Endothelial cell of umbilical vein (primary cell): Measurements from ENCODE around the gene MISP. TPM values are rescaled to one million over a fixed set of nuclear protein-coding genes. Genes with fewer than 3 reads are reported as not detected.

Experiments
- BruUV-seq: library from RNA; stranded (reverse); fragments of 400-500 nt; replicated peaks from 2 replicates; lab custom pipeline; 2021; lab: Mats Ljungman, UMichigan
- CTCF ChIA-PET: fragments of 300-600, 350-600 bp; sonication (Branson Sonifier 250); formaldehyde crosslinking; loops from one replicate; lab custom pipeline; 2021; ENCODE audit warnings: antibody characterized with exemption, inconsistent platforms; lab: Charles Lee
- POLR2A ChIA-PET: fragments of 300-600, 350-600 bp; sonication (Branson Sonifier 250); formaldehyde crosslinking; loops from one replicate; lab custom pipeline; 2021; ENCODE audit warnings: antibody characterized with exemption, inconsistent platforms; lab: Charles Lee
- DNase-seq: peaks from one replicate; pipeline ENCODE4 v3.0.0-alpha.2; 2011; ENCODE audit warnings: low read depth, low spot score
- FAIRE-seq: peaks from 2 replicates; lab custom pipeline; 2011; peaks lifted over from hg19 to GRCh38; lab: Jason Lieb, UNC
- H2AFZ ChIP-seq: 2 replicates; pipeline ENCODE4 v1.6.0; 2012; ENCODE audit warnings: low read depth, low read length, control low read depth, inconsistent platforms
- H3K27ac ChIP-seq: 2 replicates; pipeline ENCODE4 v1.5.1; 2011; ENCODE audit warnings: low read depth, mild to moderate bottlenecking, control low read depth, low read length, moderate library complexity; ENCODE audit not compliant: insufficient read depth
- H3K27me3 ChIP-seq, 2 experiments: 2 replicates each; pipeline versions ENCODE4 v1.6.0 to v1.6.1; 2011; ENCODE audit warnings: low read length in 2 of 2, mixed read lengths in 1 of 2; ENCODE audit not compliant: control insufficient read depth in 2 of 2, insufficient read depth in 2 of 2
- H3K36me3 ChIP-seq, 2 experiments: 2 replicates in 1 of 2; 3 replicates in 1 of 2; pipeline ENCODE4 v1.5.1; 2011; ENCODE audit warnings: low read length in 2 of 2, mild to moderate bottlenecking in 1 of 2, moderate library complexity in 1 of 2; ENCODE audit not compliant: control insufficient read depth in 2 of 2, insufficient read depth in 2 of 2; ENCODE audit errors: extremely low read depth in 1 of 2
- H3K4me1 ChIP-seq: 3 replicates; pipeline ENCODE4 v1.5.1; 2011; ENCODE audit warnings: mild to moderate bottlenecking, low read length; ENCODE audit not compliant: control insufficient read depth, insufficient read depth; ENCODE audit errors: extremely low read depth
- H3K4me2 ChIP-seq: 2 replicates; pipeline ENCODE4 v1.6.1; 2011; ENCODE audit warnings: low read length, control low read depth, mixed read lengths; ENCODE audit not compliant: insufficient read depth
- H3K4me3 ChIP-seq, 3 experiments: fragments of 200-600 bp in 1 of 3; sonication (generic), shearing (Covaris generic) in 1 of 3; replicated peaks in 1 of 3; 2 replicates each; pipeline ENCODE4 v1.5.1; 2011 to 2016; ENCODE audit warnings: control low read depth in 3 of 3, low read length in 3 of 3, mild to moderate bottlenecking in 2 of 3, inconsistent platforms in 1 of 3, low read depth in 1 of 3, moderate library complexity in 1 of 3; ENCODE audit not compliant: insufficient read depth in 1 of 3
- H3K79me2 ChIP-seq: 2 replicates; pipeline ENCODE4 v1.6.0; 2012; ENCODE audit warnings: low read length, inconsistent platforms; ENCODE audit not compliant: control insufficient read depth, insufficient read depth
- H3K9ac ChIP-seq: replicated peaks from 2 replicates; pipeline ENCODE3; 2011; ENCODE audit warnings: low read length, control low read depth; ENCODE audit not compliant: insufficient read depth; ENCODE audit errors: extremely low read depth
- H3K9me1 ChIP-seq: replicated peaks from 3 replicates; pipeline ENCODE4 v1.6.0; 2011; ENCODE audit warnings: mild to moderate bottlenecking, low read length; ENCODE audit not compliant: control insufficient read depth, insufficient read depth; ENCODE audit errors: extremely low read depth
- H3K9me3 ChIP-seq: replicated peaks from 2 replicates; pipeline ENCODE4 v1.5.1; 2012; ENCODE audit warnings: low read length, inconsistent platforms; ENCODE audit not compliant: control insufficient read depth, insufficient read depth
- H4K20me1 ChIP-seq: replicated peaks from 2 replicates; pipeline ENCODE3; 2011; ENCODE audit warnings: mild to moderate bottlenecking, low read length; ENCODE audit not compliant: control insufficient read depth, insufficient read depth; ENCODE audit errors: extremely low read depth
- CTCF ChIP-seq, 2 donors: IDR thresholded peaks; 1 replicate in 1 of 2; 2 replicates in 1 of 2; pipeline ENCODE4 v1.5.1; 2011; ENCODE audit warnings: low read length in 2 of 2, mild to moderate bottlenecking in 2 of 2, moderate library complexity in 2 of 2, control low read depth in 1 of 2, inconsistent platforms in 1 of 2, low read depth in 1 of 2; ENCODE audit not compliant: insufficient read depth in 1 of 2; ENCODE audit errors: extremely low read depth in 1 of 2
- EZH2 ChIP-seq: IDR thresholded peaks from 2 replicates; pipeline ENCODE4 v1.6.1; 2012; ENCODE audit warnings: borderline replicate concordance, low read depth, mild to moderate bottlenecking, moderate library complexity, low read length, inconsistent platforms; ENCODE audit not compliant: severe bottlenecking
- FOS ChIP-seq: IDR thresholded peaks from 2 replicates; pipeline ENCODE4 v1.6.1; 2011; ENCODE audit warnings: mild to moderate bottlenecking, low read length, moderate library complexity, borderline replicate concordance; ENCODE audit not compliant: insufficient read depth
- GATA2 ChIP-seq: IDR thresholded peaks from 2 replicates; pipeline ENCODE4 v1.7.0; 2011; ENCODE audit warnings: low read depth, mild to moderate bottlenecking, moderate library complexity, mixed read lengths, low read length; ENCODE audit not compliant: insufficient read length, insufficient read depth
- JUN ChIP-seq: IDR thresholded peaks from 2 replicates; pipeline ENCODE4 v1.6.1; 2011; ENCODE audit warnings: borderline replicate concordance, low read depth; ENCODE audit not compliant: insufficient read length, insufficient read depth
- MAX ChIP-seq: IDR thresholded peaks from 2 replicates; pipeline ENCODE4 v1.6.1; 2011; ENCODE audit not compliant: insufficient read depth, insufficient read length
- MYC ChIP-seq: IDR thresholded peaks from one replicate; pipeline ENCODE4 v1.6.1; 2011; ENCODE audit warnings: mild to moderate bottlenecking, low read depth, low read length
- POLR2A ChIP-seq: IDR thresholded peaks from 2 replicates; pipeline ENCODE4 v1.6.1; 2012; ENCODE audit warnings: low read depth, mild to moderate bottlenecking, control low read depth, low read length
- POLR2AphosphoS5 ChIP-seq: IDR thresholded peaks from 2 replicates; pipeline ENCODE4 v1.6.1; 2012; ENCODE audit warnings: low read depth, mild to moderate bottlenecking, control low read depth, low read length, moderate library complexity; ENCODE audit not compliant: insufficient read depth
- dilution Hi-C: fragments of 300-500 bp; cut with MboI; formaldehyde crosslinking; loops from one replicate; pipeline ENCODE4 v1.15.0; 2019; ENCODE audit warnings: low sequenced_read_pairs; ENCODE audit not compliant: extremely low pct_ligation_motif_present
- intact Hi-C: fragments of 100-400 bp; cut with micrococcal nuclease; formaldehyde crosslinking; loops from one replicate; pipeline ENCODE4 v1.10.0; 2022
- polyA plus RNA-seq, 4 experiments: library from polyadenylated mRNA; depleted of rRNA in 3 of 4; stranded (reverse) in 3 of 4; unstranded in 1 of 4; fragments of >200 nt; gene quantifications; 2 replicates each; pipeline versions ENCODE4 v1.2.1 to v1.2.3, GENCODE V29; 2011 to 2012; ENCODE audit warnings: missing spikeins in 1 of 4
- total RNA-seq: library from RNA; stranded (reverse); gene quantifications from 2 replicates; pipeline ENCODE4 v1.2.3, GENCODE V29; 2021

The MISP gene
- total and polyA plus RNA-seq, 2 donors (not counting 3 experiments of a cell fraction or from before 2014, with no cell fraction given) = not detected

GRCh38 chr19:780935-781334 is 30.0 kb downstream of the MISP start:
- CTCF ChIA-PET = no interaction called here
- intact Hi-C loops = no loop called here
- POLR2A ChIA-PET = no interaction called here
- no peak for FAIRE-seq
- H3K4me3 ChIP-seq = no peak overlapping the region
- H3K4me2 ChIP-seq = no peak overlapping the region
- H4K20me1 ChIP-seq = no peaks in the 10 kb centered on the region
- no peaks in the 10 kb centered on the region for H3K9me3 ChIP-seq
- peaks cover 13% of the 10 kb centered on the region for H3K79me2 ChIP-seq
- no peak for DNase-seq
- dilution Hi-C loops = no loop called here
- H3K36me3 ChIP-seq = no peaks in the 10 kb centered on the region
- H3K27me3 ChIP-seq = no peaks in the 10 kb centered on the region
- TF ChIP-seq MYC (no peak), GATA2 (no peak), CTCF (IDR thresholded peaks at IDR 0.05; ENCODE audit: extremely low read depth in 1 of 2, insufficient read depth in 1 of 2, low read depth in 1 of 2, low read length in 2 of 2) (no peak), EZH2 (no peak), FOS (no peak), POLR2AphosphoS5 (no peak), MAX (no peak), JUN (no peak), POLR2A (no peak)
- no peak overlapping the region for H2AFZ ChIP-seq
- no peak overlapping the region for H3K27ac ChIP-seq
- H3K9ac ChIP-seq = no peak overlapping the region
- BruUV-seq = no TSS peak
- H3K9me1 ChIP-seq = no peaks in the 10 kb centered on the region
- H3K4me1 ChIP-seq = peaks cover 32% of the 10 kb centered on the region
